ENCODE data around the gene HSPA14.

- TF ChIP-seq POLR2AphosphoS5 (IDR thresholded peaks at IDR 0.05) (peak; percentile 92 to 94 (median 94)), POLR2A (IDR thresholded peaks at IDR 0.05) (peak in 1 of 3 donors; percentile 59), CTCF (IDR thresholded peaks at IDR 0.05 in 8 of 11, conservative IDR thresholded peaks at IDR 0.05 in 3 of 11) (peak in 2 of 11 experiments; percentile 11 to 30)
Observed at GRCh38 chr10:14878266-14879123, 40.4 kb downstream of the HSPA14 start, which contains the start of gene SUV39H2.
